ENCODE results near the gene ZNF384.
"Not testable (repeated sequence)": the region's sequence is repeated elsewhere in the genome, so short reads cannot be mapped to it uniquely, and the experiment has no call there.

The ZNF384 gene

GRCh38 chr12:6688999-6689882, at the start of gene ZNF384:
Gene ZNF384, minus strand, starts transcription at chr12:6689375. Its CDS starts 9,855 bp downstream, at chr12:6679520.
- peak; percentile 98 to 99 for DNase-seq

DNA sequence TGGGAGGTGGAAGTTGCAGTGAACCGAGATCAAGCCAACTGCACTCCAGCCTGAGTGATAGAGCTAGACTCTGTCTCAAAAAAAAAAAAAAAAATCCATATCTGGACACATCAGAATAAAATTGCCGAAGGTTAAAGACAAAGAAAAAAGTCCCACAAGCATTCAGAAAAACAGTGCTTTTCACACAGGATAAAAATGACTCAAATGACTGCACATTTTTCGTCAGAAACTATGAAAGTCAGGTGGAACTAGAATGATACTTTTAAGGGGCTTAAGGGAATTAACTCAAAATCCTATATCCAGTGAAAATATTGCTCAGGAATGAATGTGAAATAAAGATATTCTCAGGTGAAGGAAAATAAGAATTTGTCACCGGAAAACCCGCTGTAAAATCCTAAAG, 47.6 kb upstream of the ZNF384 start:
- DNase-seq = no peak

GRCh38 chr12:6735448-6736191, 46.4 kb upstream of the ZNF384 start:
- DNase-seq = peak; percentile 36 to 74

DNA sequence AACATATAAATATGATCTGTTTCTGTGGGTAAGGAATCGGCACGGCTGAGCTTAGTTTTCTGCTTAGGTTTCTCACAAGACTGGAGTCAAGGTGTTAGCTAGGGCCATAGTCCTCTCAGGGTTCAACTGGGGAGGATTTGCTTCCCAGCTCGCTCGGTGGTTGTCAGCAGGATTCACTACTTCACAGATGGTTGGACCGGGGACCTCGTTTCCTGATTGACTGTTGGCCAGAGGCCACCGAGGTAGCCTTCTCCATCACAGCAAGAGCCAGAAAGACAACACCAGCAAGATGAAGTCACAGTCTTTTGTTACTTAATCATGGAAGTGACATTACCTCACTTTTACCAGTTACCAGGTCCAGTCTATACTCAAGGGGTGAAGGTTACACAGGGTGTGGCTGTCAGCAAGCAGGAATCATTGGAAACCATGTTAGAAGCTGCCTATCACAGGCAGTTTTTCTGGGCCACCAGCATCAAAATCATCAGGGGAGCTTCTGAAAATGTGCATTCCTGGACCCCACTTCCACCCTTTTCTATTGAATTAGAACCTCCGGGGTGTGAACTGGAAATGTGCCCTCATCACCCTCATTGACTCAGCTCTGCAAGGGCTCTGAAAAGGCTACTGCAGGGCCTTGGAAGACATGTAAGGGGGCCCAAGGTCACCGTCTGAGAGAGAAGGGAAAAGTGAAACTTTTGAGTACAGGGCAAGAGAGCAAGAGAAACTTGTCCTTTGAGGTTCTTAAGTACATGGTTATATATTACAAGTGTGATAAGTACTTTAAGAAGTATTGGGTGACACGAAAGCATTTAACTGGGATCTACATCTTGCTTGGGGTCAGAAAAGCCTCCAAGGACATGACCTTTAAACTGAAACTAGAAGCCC, 45.6 kb upstream of the ZNF384 start:
- no peak for DNase-seq

GRCh38 chr12:6730169-6730568, 41.0 kb upstream of the ZNF384 start:
- no peak for DNase-seq

- no peak for DNase-seq
Observed at GRCh38 chr12:6729186-6729585, 40.0 kb upstream of the ZNF384 start.

DNA sequence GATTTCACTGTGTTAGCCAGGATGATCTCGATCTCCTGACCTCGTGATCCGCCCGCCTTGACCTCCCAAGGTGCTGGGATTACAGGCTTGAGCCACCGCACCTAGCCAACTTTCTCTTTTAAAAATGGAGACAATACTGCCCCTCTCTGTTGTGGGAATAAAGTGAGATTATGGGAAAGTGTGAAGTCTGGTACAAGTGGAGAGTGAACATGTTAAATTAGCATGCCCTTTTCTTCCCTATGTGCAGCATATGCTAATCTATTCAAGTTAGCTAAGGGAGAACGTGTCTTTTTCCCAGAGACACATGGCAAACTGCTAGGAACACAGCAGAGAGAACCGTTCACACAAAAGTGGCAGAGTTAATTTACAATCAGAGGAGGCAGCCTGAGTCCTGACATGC, 36.2 kb upstream of the ZNF384 start:
- no peak for DNase-seq

GRCh38 chr12:6724409-6724797, 35.2 kb upstream of the ZNF384 start:
- DNase-seq = peak in 1 of 2 experiments; percentile 42

- peak; percentile 99 for DNase-seq
Observed at GRCh38 chr12:6723607-6724408, 34.6 kb upstream of the ZNF384 start, which contains the start of gene COPS7A. Gene COPS7A, plus strand, starts transcription at chr12:6724046. Its CDS starts 611 bp downstream, at chr12:6724657.

DNA sequence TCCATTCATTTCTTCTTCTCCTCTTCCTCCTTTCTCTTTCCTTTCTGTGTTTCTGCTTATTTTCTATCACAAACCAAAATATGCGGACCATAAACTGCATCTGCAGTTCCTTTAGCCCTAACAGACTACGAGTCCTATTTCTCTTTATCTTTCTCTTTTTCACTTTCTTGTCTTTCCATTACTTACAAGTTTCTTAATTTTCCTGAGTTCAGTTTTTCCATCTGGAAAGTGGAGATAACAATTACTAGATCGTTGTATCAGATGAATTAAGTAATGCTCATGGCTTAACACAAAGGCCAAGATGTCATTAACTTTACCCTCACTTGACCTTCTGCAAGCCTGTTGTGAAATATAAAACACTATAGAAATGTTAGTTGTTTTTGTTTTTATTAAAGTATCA, 33.7 kb upstream of the ZNF384 start:
- no peak for DNase-seq

DNA sequence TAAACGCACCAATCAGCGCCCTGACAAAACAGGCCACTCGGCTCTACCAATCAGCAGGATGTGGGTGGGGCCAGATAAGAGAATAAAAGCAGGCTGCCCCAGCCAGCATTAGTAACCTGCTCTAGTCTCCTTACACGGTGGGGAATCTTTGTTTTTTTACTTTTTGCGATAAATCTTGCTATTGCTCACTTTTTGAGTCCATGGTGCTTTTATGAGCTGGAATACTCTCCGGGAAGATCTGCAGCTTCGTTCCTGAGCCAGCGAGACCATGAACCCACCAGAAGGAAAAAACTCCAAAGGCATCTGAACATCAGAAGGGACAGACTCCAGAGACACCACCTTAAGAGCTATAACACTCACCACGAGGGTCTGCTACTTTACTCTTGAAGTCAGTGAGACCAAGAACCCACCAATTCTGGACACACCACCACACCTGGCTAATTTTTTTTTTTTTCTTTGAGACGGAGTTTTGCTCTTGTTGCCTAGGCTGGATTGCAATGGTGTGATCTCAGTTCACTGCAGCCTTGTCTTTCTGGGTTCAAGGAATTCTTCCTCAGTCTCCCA, 27.8 kb upstream of the ZNF384 start:
- DNase-seq = peak in 1 of 2 experiments; percentile 14

- DNase-seq = not testable (repeated sequence)
Observed at GRCh38 chr12:6716031-6716873, 27.1 kb upstream of the ZNF384 start.

GRCh38 chr12:6708960-6709394, 19.8 kb upstream of the ZNF384 start:
- peak in 1 of 2 experiments; percentile 24 for DNase-seq

GRCh38 chr12:6708351-6708750, 19.2 kb upstream of the ZNF384 start:
- not testable (repeated sequence) for DNase-seq

DNA sequence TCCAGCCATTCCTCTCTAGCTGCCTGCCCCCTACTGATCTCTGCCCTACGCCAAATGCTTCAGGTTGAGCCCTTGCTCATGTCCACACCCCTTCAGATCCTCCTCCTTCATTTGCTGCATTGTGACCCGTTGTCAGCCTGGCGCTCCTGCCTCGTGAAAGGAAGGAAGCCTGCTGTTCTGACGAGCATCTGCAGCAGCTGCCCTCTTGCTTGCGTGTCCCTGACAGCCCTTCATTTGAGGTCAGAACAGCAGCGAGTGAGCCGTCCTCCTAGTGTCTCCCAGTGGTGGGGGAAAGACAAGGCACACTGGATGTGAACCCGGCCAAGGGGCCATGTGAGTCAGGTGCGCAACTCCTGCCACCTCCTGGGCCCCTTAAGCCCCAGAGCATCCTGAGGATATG, 14.5 kb upstream of the ZNF384 start:
- peak in 1 of 2 experiments; percentile 50 for DNase-seq

GRCh38 chr12:6701078-6701768, 12.0 kb upstream of the ZNF384 start:
- DNase-seq = no peak

GRCh38 chr12:6700646-6701051, 11.5 kb upstream of the ZNF384 start, which contains the start of gene PIANP:
Gene PIANP, minus strand, starts transcription at chr12:6700815. Its CDS starts 2,754 bp downstream, at chr12:6698061.
- peak in 1 of 2 experiments; percentile 54 for DNase-seq

- peak in 1 of 2 experiments; percentile 58 for DNase-seq
Observed at GRCh38 chr12:6699989-6700645, 10.9 kb upstream of the ZNF384 start.

Data from NCI-H526 (cell line).